GM06990 (cell line): ENCODE results near the gene PC.

Experiments
- DNase-seq: peaks from one replicate; pipeline ENCODE4 v3.0.0-alpha.2; 2011; ENCODE audit not compliant: insufficient read length; ENCODE audit errors: extremely low read depth
- H3K27me3 ChIP-seq: replicated peaks from 2 replicates; pipeline ENCODE4 v1.6.0; 2011; ENCODE audit warnings: low read length; ENCODE audit not compliant: control insufficient read depth, insufficient read depth
- H3K36me3 ChIP-seq: 2 replicates; pipeline ENCODE4 v1.5.1; 2011; ENCODE audit warnings: low read length; ENCODE audit not compliant: control insufficient read depth, insufficient read depth
- H3K4me3 ChIP-seq: replicated peaks from 2 replicates; pipeline ENCODE4 v1.5.1; 2011; ENCODE audit warnings: low read depth, mild to moderate bottlenecking, control low read depth, low read length
- TF ChIP-seq, protein P1 (sequence below): IDR thresholded peaks from 2 replicates; pipeline ENCODE4 v1.5.1; 2011; ENCODE audit warnings: low read length, control low read depth, mild to moderate bottlenecking, inconsistent platforms; ENCODE audit not compliant: insufficient read depth, poor library complexity, severe bottlenecking

The PC gene

DNA sequence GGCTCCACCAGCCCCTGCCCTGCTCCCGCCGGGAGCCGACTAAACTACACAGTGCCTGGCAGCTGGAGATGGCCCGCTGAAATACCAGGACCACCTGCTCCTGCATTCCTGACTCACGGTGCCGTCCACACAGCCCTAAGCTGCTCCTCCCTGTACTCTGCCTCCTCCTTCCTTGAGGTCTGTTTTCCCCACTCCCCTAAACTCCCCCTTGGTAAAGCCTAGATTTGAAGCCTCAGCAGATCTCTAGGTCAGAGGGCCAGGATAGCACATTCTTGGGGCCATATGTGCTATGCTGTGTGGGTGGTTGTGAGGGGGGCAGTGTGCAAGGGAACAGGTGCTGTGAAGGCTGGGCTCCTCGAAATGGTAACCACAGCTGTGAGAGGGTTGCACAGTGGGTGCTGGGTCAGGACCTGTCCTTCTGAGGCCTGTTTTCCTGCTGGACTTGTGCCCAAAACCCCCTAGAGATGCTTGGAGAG lies 91.6 kb downstream of the PC start:
- Histone ChIP-seq H3K27me3 (no peaks in the 10 kb centered on the region), H3K36me3 (no peaks in the 10 kb centered on the region; the same call in 1 of the 2 replicates), H3K4me3 (no peak overlapping the region)
- TF ChIP-seq, protein P1, sequence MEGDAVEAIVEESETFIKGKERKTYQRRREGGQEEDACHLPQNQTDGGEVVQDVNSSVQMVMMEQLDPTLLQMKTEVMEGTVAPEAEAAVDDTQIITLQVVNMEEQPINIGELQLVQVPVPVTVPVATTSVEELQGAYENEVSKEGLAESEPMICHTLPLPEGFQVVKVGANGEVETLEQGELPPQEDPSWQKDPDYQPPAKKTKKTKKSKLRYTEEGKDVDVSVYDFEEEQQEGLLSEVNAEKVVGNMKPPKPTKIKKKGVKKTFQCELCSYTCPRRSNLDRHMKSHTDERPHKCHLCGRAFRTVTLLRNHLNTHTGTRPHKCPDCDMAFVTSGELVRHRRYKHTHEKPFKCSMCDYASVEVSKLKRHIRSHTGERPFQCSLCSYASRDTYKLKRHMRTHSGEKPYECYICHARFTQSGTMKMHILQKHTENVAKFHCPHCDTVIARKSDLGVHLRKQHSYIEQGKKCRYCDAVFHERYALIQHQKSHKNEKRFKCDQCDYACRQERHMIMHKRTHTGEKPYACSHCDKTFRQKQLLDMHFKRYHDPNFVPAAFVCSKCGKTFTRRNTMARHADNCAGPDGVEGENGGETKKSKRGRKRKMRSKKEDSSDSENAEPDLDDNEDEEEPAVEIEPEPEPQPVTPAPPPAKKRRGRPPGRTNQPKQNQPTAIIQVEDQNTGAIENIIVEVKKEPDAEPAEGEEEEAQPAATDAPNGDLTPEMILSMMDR, result no peak
- no peak for DNase-seq

DNA sequence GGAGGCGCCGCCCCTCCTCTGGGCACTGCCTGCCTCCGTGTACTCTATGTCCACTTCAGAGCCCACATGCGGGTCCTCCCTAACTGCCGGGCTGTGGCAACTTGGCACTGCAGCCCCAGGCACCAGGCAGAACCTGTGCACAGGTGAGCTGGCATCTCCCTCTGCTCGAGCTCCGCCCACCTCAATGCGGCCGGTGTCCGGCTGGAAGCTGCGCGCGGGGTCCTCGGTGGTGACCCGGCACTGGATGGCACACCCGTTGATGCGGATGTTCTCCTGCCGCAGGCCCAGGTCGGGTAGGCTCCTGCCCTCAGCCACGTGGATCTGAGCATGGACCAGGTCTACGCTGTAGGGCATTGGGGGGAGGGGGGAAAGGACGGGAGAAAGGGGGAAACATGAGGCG lies 92.2 kb downstream of the PC start:
- TF ChIP-seq, protein P1, result no peak
- no peak for DNase-seq
- Histone ChIP-seq H3K4me3 (no peak overlapping the region), H3K27me3 (no peaks in the 10 kb centered on the region), H3K36me3 (no peaks in the 10 kb centered on the region; the same call in 1 of the 2 replicates)

DNA sequence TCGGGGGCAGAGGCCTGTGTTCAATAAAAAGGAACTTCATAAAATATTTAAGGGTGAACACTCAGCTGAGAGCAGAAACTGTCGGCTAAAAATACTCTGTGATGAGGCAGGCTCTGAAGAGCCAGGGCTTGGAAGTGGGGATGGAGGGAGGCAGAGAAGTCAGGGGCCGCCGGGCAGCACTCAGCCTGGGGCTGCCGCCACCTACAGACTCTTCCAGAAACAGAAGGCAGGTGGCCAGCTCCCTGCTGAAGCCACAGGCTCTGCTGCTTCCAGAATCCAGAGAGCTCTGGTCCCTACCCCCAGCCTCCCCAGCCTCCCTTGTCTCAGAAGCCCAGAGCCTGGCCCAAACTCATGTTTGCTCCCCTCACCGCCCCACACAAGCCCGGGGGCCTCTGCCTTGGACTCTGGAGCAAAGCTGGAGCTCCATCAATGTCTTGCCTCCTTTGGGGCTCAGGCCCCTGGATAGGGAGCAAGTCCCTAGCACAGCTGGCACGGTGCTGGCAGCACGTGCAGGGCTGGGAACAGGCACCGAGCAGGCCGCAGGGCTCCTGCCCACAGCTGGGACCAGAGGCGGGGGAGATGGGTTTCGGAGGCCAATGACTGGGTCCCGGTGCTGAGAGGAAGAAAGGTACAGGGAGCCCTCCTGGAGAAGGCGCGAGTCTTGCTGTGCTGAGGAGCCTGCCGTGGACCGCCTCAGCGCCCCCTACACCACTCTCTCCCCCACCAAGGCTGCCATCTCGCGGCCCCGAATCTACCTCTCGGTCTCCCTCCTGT lies 93.1 kb downstream of the PC start:
- Histone ChIP-seq H3K4me3 (no peak overlapping the region), H3K36me3 (no peaks in the 10 kb centered on the region; the same call in 1 of the 2 replicates), H3K27me3 (no peaks in the 10 kb centered on the region)
- DNase-seq, result no peak
- TF ChIP-seq, protein P1, result no peak

DNA sequence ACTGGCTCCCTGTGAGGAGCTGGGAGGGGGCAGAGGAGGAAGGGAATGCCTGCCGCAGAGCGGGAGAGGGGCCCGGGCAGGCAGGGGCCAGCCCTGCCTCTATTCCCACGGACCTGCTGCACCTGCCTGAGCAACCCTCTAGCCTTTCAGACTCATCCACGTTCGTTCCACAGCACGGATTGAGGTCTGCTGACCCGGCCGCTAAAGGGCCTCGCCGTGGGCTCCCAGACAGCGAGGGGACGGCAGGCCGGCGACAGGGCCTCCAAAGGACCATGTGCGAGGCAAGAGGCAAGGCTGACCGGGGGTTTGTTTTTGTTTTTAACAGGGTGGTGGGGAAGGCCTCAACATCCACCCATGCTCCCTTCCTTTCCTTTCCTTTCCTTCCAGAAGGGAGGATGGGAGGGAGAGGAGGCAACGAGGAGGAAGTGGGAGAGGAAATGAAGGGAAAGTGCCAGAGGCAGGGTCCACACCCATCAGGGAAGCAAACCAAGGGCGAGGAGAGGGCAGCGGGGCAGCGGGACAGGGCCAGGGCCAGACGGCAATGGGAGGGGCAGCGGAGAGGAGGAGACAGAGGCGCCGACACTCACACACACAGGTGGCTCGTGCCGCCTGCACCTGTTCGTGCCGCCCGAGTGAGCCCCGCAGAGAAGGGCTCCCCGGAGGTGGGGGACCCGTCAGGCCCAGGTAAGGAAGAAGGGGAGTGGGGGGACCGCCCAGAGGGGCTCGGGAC lies 93.8 kb downstream of the PC start:
- TF ChIP-seq, protein P1, result no peak

DNA sequence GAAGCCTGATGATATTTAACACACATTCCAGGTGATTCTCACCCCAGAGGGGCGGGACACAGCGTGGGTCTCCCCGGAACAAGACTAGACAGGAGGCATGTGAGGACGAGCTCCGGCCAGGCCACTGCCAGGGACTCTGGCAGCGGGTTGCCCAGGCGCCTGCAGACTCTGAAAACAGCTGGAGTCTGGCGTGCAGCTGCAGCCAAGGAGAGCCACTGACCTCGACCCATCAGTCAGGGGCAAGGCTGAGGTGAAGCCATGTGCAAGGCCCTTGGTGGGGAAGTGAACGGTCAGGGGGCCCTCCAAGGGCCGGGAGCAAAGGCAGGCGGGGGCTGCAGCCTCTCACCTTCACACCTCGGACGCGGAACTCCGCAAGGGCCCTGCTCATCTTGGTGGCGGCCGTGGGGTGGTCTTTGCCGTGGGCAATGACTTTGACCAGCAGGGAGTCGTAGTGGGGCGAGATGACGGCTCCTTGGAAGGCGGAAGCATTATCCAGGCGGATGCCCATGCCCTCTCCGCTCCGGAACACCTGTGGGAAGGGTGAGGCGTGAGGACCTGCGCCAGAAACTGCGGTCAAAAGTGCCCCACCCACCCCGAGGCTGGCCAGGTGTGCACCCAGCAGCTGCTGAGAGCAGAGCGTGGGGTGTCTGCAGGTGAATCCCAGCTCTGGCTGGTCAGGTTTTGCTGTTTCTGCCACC lies 94.6 kb downstream of the PC start:
- H3K36me3 ChIP-seq, result peaks cover 4% of the 10 kb centered on the region
- no peak for DNase-seq
- TF ChIP-seq, protein P1, result no peak
- H3K4me3 ChIP-seq, result no peak overlapping the region
- no peaks in the 10 kb centered on the region for H3K27me3 ChIP-seq

More for the DNA sequence above, 93.8 kb downstream of the PC start:
- DNase-seq, result no peak
- Histone ChIP-seq H3K4me3 (no peak overlapping the region), H3K36me3 (peaks cover 2% of the 10 kb centered on the region), H3K27me3 (no peaks in the 10 kb centered on the region)
